Activated CD8-positive, alpha-beta memory T cell treated with anti-CD3 and anti-CD28 coated beads for 36 hours (primary cell): Measurements from ENCODE around the gene CYP2C9. TPM values are rescaled to one million over a fixed set of nuclear protein-coding genes. Genes with fewer than 3 reads are reported as not detected.
"Not testable (repeated sequence)": the region's sequence is repeated elsewhere in the genome, so short reads cannot be mapped to it uniquely, and the experiment has no call there.

Experiments used
- CTCF ChIA-PET: fragments of 350-600 bp; sonication (Branson Sonifier 250); formaldehyde crosslinking; loops from one replicate; lab custom pipeline; 2021; ENCODE audit warnings: antibody characterized with exemption; lab: Charles Lee
- POLR2A ChIA-PET: fragments of 350-600 bp; sonication (Branson Sonifier 250); formaldehyde crosslinking; loops from one replicate; lab custom pipeline; 2021; ENCODE audit warnings: antibody characterized with exemption; lab: Charles Lee
- total RNA-seq, 2 experiments: library from RNA; stranded (reverse); gene quantifications; one replicate each; pipeline ENCODE4 v1.2.3, GENCODE V29; 2021

The CYP2C9 gene
- total RNA-seq = not detected

GRCh38 chr10:94938383-94938782, at the start of gene CYP2C9:
Gene CYP2C9, plus strand, starts transcription at chr10:94938658. Its CDS starts 25 bp downstream, at chr10:94938683.
- POLR2A ChIA-PET = no interaction called here

GRCh38 chr10:94889123-94889522, 49.3 kb upstream of the CYP2C9 start:
- CTCF ChIA-PET = no interaction called here
- POLR2A ChIA-PET = no interaction called here

More at GRCh38 chr10:94938383-94938782, at the start of gene CYP2C9:
- CTCF ChIA-PET = no interaction called here

- POLR2A ChIA-PET = no interaction called here
- CTCF ChIA-PET = no interaction called here
These were observed 48.0 kb upstream of the CYP2C9 start for GRCh38 chr10:94890264-94891022.

GRCh38 chr10:94898414-94898813, 40.0 kb upstream of the CYP2C9 start:
- POLR2A ChIA-PET, CTCF ChIA-PET: not testable (repeated sequence)

GRCh38 chr10:94902080-94902479, 36.4 kb upstream of the CYP2C9 start:
- POLR2A ChIA-PET = no interaction called here
- CTCF ChIA-PET = no interaction called here

GRCh38 chr10:94902570-94902969, 35.9 kb upstream of the CYP2C9 start:
- POLR2A ChIA-PET = no interaction called here
- CTCF ChIA-PET = no interaction called here

- POLR2A ChIA-PET, CTCF ChIA-PET: not testable (repeated sequence)
These were observed 33.8 kb upstream of the CYP2C9 start for GRCh38 chr10:94904506-94905148.

- CTCF ChIA-PET = interaction anchor here (0.7 kb wide), 1 partner anchor 24 kb away, joined by 3 read pairs; no protein-coding TSS in a partner anchor
- POLR2A ChIA-PET = no interaction called here
These were observed 22.0 kb upstream of the CYP2C9 start for GRCh38 chr10:94916423-94916822.

GRCh38 chr10:94936721-94937120, 1.7 kb upstream of the CYP2C9 start:
- ChIA-PET POLR2A (no interaction called here), CTCF (no interaction called here)

GRCh38 chr10:94943432-94944103, 5.1 kb downstream of the CYP2C9 start:
- POLR2A ChIA-PET, CTCF ChIA-PET: not testable (repeated sequence)

GRCh38 chr10:94946181-94946580, 7.7 kb downstream of the CYP2C9 start:
- CTCF ChIA-PET, POLR2A ChIA-PET: not testable (repeated sequence)

GRCh38 chr10:94963901-94964300, 25.4 kb downstream of the CYP2C9 start:
- ChIA-PET CTCF (no interaction called here), POLR2A (no interaction called here)

GRCh38 chr10:94983555-94983954, 45.1 kb downstream of the CYP2C9 start:
- CTCF ChIA-PET = no interaction called here
- POLR2A ChIA-PET = no interaction called here

- ChIA-PET POLR2A (no interaction called here), CTCF (no interaction called here)
These were observed 50.7 kb downstream of the CYP2C9 start for GRCh38 chr10:94989192-94989591.

- POLR2A ChIA-PET = no interaction called here
- CTCF ChIA-PET = no interaction called here
These were observed 52.9 kb downstream of the CYP2C9 start for GRCh38 chr10:94991243-94991888.

- CTCF ChIA-PET = no interaction called here
These were observed 54.4 kb downstream of the CYP2C9 start for GRCh38 chr10:94992811-94993210.

GRCh38 chr10:94997741-94998174, 59.3 kb downstream of the CYP2C9 start:
- POLR2A ChIA-PET = no interaction called here

More at GRCh38 chr10:94992811-94993210, 54.4 kb downstream of the CYP2C9 start:
- POLR2A ChIA-PET = no interaction called here

GRCh38 chr10:95026461-95026860, 88.0 kb downstream of the CYP2C9 start:
- POLR2A ChIA-PET = no interaction called here
- CTCF ChIA-PET = no interaction called here

More at GRCh38 chr10:94997741-94998174, 59.3 kb downstream of the CYP2C9 start:
- CTCF ChIA-PET = no interaction called here

GRCh38 chr10:95031656-95032055, 93.2 kb downstream of the CYP2C9 start:
- ChIA-PET POLR2A (no interaction called here), CTCF (no interaction called here)

GRCh38 chr10:95034401-95034800, 95.9 kb downstream of the CYP2C9 start:
- CTCF ChIA-PET = no interaction called here

More at GRCh38 chr10:95034401-95034800, 95.9 kb downstream of the CYP2C9 start:
- POLR2A ChIA-PET = no interaction called here
